ENCODE results near the gene ADK. TPM values are rescaled to one million over a fixed set of nuclear protein-coding genes. Genes with fewer than 3 reads are reported as not detected.

ADK gene
- total and polyA plus RNA-seq, 10 donors: 11.1 to 40.5 (median 32.1) TPM

GRCh38 chr10:74541375-74541774 is 390.4 kb downstream of the ADK start:
- Histone ChIP-seq H3K4me1 (no peaks in the 10 kb centered on the region), H3K36me3 (no peaks in the 10 kb centered on the region), H3K27ac (no peak overlapping the region), H3K4me3 (no peak overlapping the region), H3K27me3 (replicated peaks in 1 of 7) (no peaks in the 10 kb centered on the region), H3K9me3 (no peaks in the 10 kb centered on the region)
- intact Hi-C loops (cut with DNase I; ENCODE audit: low total_unique reads): no loop called here
- no peak for DNase-seq
- TF ChIP-seq POLR2A (IDR thresholded peaks at IDR 0.05) (no peak), POLR2AphosphoS5 (IDR thresholded peaks at IDR 0.05) (no peak), CTCF (IDR thresholded peaks at IDR 0.05 in 8 of 11, conservative IDR thresholded peaks at IDR 0.05 in 3 of 11) (no peak)
- 89 to 100% (median 97%) methylated on average over 1 of the region's 1 CpG for WGBS, 5 donors

GRCh38 chr10:74542077-74542476 is 391.1 kb downstream of the ADK start:
- TF ChIP-seq POLR2A (IDR thresholded peaks at IDR 0.05) (no peak), POLR2AphosphoS5 (IDR thresholded peaks at IDR 0.05) (no peak), CTCF (IDR thresholded peaks at IDR 0.05 in 8 of 11, conservative IDR thresholded peaks at IDR 0.05 in 3 of 11) (no peak)
- Histone ChIP-seq H3K36me3 (no peaks in the 10 kb centered on the region), H3K27ac (no peak overlapping the region), H3K9me3 (no peaks in the 10 kb centered on the region), H3K4me3 (no peak overlapping the region), H3K4me1 (no peaks in the 10 kb centered on the region), H3K27me3 (replicated peaks in 1 of 7) (no peaks in the 10 kb centered on the region)
- intact Hi-C loops (cut with DNase I; ENCODE audit: low total_unique reads): no loop called here
- 77 to 90% (median 82%) methylated on average over 2 of the region's 2 CpGs for WGBS, 5 donors
- DNase-seq: no peak

DNA sequence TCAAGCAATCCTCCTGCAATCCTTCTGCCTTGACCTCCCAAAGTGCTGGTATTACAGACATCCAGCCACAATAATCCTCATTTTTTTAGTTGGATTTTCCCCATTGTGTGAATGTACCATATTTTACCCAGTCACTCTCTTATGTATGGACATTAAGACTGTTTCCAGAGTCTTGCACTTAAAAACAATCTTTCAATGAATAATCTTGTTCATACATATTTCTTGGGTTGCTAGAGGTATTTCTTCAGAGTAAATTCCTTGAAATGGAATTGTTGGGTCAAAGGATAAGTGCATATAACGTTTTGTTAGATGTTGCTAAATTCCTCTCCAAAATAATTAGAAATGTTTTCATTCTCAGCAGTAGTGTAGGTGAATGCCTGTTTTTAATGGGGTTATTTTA is 392.3 kb downstream of the ADK start:
- Histone ChIP-seq H3K27me3 (replicated peaks in 1 of 7) (no peaks in the 10 kb centered on the region), H3K27ac (no peak overlapping the region), H3K4me3 (no peak overlapping the region), H3K9me3 (no peaks in the 10 kb centered on the region), H3K36me3 (no peaks in the 10 kb centered on the region), H3K4me1 (no peaks in the 10 kb centered on the region)
- 70 to 89% (median 80%) methylated on average over 1 of the region's 1 CpG for WGBS, 5 donors
- intact Hi-C loops (cut with DNase I; ENCODE audit: low total_unique reads): no loop called here
- no peak for DNase-seq
- TF ChIP-seq POLR2A (IDR thresholded peaks at IDR 0.05): no peak
- no peak for TF ChIP-seq CTCF (IDR thresholded peaks at IDR 0.05 in 8 of 11, conservative IDR thresholded peaks at IDR 0.05 in 3 of 11)
- TF ChIP-seq POLR2AphosphoS5 (IDR thresholded peaks at IDR 0.05): no peak

- WGBS, 5 donors: 84 to 90% (median 87%) methylated on average over 2 of the region's 2 CpGs
- H3K9me3 ChIP-seq: no peaks in the 10 kb centered on the region
- H3K4me1 ChIP-seq: no peaks in the 10 kb centered on the region
- DNase-seq: no peak
- no peak overlapping the region for H3K4me3 ChIP-seq
- TF ChIP-seq POLR2A (IDR thresholded peaks at IDR 0.05): no peak
- no peak for TF ChIP-seq CTCF (IDR thresholded peaks at IDR 0.05 in 8 of 11, conservative IDR thresholded peaks at IDR 0.05 in 3 of 11)
- no peak for TF ChIP-seq POLR2AphosphoS5 (IDR thresholded peaks at IDR 0.05)
- no peaks in the 10 kb centered on the region for H3K36me3 ChIP-seq
- H3K27ac ChIP-seq: no peak overlapping the region
- intact Hi-C loops (cut with DNase I; ENCODE audit: low total_unique reads): no loop called here
- no peaks in the 10 kb centered on the region for H3K27me3 ChIP-seq (replicated peaks in 1 of 7)
Observed at GRCh38 chr10:74544106-74544505, 393.1 kb downstream of the ADK start.
